ENCODE results near the gene LAMC1. TPM values are rescaled to one million over a fixed set of nuclear protein-coding genes. Genes with fewer than 3 reads are reported as not detected.

The LAMC1 gene
- total RNA-seq, 2 donors from 2014 or later, result 60.7 to 96.6 TPM

GRCh38 chr1:183090391-183091006 lies 67.3 kb downstream of the LAMC1 start:
- ATAC-seq, result no peak
- TF ChIP-seq, protein P1, sequence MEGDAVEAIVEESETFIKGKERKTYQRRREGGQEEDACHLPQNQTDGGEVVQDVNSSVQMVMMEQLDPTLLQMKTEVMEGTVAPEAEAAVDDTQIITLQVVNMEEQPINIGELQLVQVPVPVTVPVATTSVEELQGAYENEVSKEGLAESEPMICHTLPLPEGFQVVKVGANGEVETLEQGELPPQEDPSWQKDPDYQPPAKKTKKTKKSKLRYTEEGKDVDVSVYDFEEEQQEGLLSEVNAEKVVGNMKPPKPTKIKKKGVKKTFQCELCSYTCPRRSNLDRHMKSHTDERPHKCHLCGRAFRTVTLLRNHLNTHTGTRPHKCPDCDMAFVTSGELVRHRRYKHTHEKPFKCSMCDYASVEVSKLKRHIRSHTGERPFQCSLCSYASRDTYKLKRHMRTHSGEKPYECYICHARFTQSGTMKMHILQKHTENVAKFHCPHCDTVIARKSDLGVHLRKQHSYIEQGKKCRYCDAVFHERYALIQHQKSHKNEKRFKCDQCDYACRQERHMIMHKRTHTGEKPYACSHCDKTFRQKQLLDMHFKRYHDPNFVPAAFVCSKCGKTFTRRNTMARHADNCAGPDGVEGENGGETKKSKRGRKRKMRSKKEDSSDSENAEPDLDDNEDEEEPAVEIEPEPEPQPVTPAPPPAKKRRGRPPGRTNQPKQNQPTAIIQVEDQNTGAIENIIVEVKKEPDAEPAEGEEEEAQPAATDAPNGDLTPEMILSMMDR (IDR thresholded peaks at IDR 0.05), result no peak
- TF ChIP-seq POLR2A (IDR thresholded peaks at IDR 0.05), result no peak
- Histone ChIP-seq H3K36me3 (replicated peaks in 1 of 2; ENCODE audit: insufficient read depth in 1 of 2, low read depth in 2 of 2) (no peaks in the 10 kb centered on the region), H3K4me1 (peaks cover 40% of the 10 kb centered on the region), H3K4me3 (no peak overlapping the region), H3K27me3 (no peaks in the 10 kb centered on the region), H3K27ac (no peak overlapping the region), H3K9me3 (no peaks in the 10 kb centered on the region)
- intact Hi-C loops (cut with DNase I), result no loop called here
- peak; percentile 18 to 43 (median 40) for DNase-seq
- 37 to 40% methylated on average over 5 of the region's 5 CpGs for WGBS, 2 donors

GRCh38 chr1:183091181-183091580 lies 68.0 kb downstream of the LAMC1 start:
- H3K4me1 ChIP-seq, result peaks cover 40% of the 10 kb centered on the region
- H3K9me3 ChIP-seq, result no peaks in the 10 kb centered on the region
- ATAC-seq (no peak), DNase-seq (no peak)
- H3K36me3 ChIP-seq (replicated peaks in 1 of 2; ENCODE audit: insufficient read depth in 1 of 2, low read depth in 2 of 2), result no peaks in the 10 kb centered on the region
- 85 to 88% methylated on average over 2 of the region's 2 CpGs for WGBS, 2 donors
- no peak overlapping the region for H3K27ac ChIP-seq
- no peak overlapping the region for H3K4me3 ChIP-seq
- intact Hi-C loops (cut with DNase I), result no loop called here
- no peak for TF ChIP-seq POLR2A (IDR thresholded peaks at IDR 0.05)
- TF ChIP-seq, protein P1 (IDR thresholded peaks at IDR 0.05), result no peak
- no peaks in the 10 kb centered on the region for H3K27me3 ChIP-seq

DNA sequence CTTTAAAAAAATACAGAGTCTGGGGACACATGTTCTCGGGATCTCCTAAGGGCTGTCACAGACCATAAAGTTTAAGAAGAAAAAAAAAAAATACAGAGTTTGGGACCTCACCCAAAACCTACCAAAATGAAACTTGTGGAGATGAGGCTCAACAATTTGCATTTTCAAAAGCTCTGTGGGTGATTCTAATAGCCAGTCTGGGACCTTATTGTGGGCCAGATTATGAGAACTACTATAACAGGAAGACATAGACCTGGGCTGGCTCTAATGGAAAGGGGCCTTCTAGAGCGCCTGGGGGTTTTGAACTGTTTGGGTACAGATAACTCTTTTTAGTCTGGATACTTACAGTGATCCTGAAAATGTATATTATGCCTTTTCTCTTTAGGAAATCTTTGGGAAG lies 69.1 kb downstream of the LAMC1 start:
- H3K4me1 ChIP-seq, result peaks cover 50% of the 10 kb centered on the region
- no peaks in the 10 kb centered on the region for H3K36me3 ChIP-seq (replicated peaks in 1 of 2; ENCODE audit: insufficient read depth in 1 of 2, low read depth in 2 of 2)
- DNase-seq (no peak), ATAC-seq (no peak)
- no peaks in the 10 kb centered on the region for H3K9me3 ChIP-seq
- intact Hi-C loops (cut with DNase I), result no loop called here
- no peak for TF ChIP-seq POLR2A (IDR thresholded peaks at IDR 0.05)
- TF ChIP-seq, protein P1 (IDR thresholded peaks at IDR 0.05), result no peak
- H3K4me3 ChIP-seq, result no peak overlapping the region
- H3K27me3 ChIP-seq, result no peaks in the 10 kb centered on the region
- 83 to 95% methylated on average over 2 of the region's 2 CpGs for WGBS, 2 donors
- no peak overlapping the region for H3K27ac ChIP-seq

- peak in 1 of 4 donors; percentile 53 for DNase-seq
- 49 to 70% methylated on average over 3 of the region's 3 CpGs for WGBS, 2 donors
- Histone ChIP-seq H3K9me3 (no peaks in the 10 kb centered on the region), H3K27me3 (no peaks in the 10 kb centered on the region), H3K36me3 (replicated peaks in 1 of 2; ENCODE audit: insufficient read depth in 1 of 2, low read depth in 2 of 2) (no peaks in the 10 kb centered on the region), H3K4me1 (peaks cover 58% of the 10 kb centered on the region), H3K27ac (no peak overlapping the region), H3K4me3 (no peak overlapping the region)
- TF ChIP-seq, protein P1 (IDR thresholded peaks at IDR 0.05), result no peak
- no peak for TF ChIP-seq POLR2A (IDR thresholded peaks at IDR 0.05)
- ATAC-seq, result no peak
- intact Hi-C loops (cut with DNase I), result no loop called here
Measured at GRCh38 chr1:183093066-183093668, 69.9 kb downstream of the LAMC1 start.

Data from body of pancreas (tissue), 4 donors.